ENCODE measurements around the gene AGMO.

AGMO gene

GRCh38 chr7:15504351-15504750, 57.5 kb downstream of the AGMO start:
- TF ChIP-seq CTCF (conservative IDR thresholded peaks at IDR 0.05; ENCODE audit: low read length): no peak
- no peak for DNase-seq (ENCODE audit: low read depth)
- no peak overlapping the region for H3K4me3 ChIP-seq (ENCODE audit: low read length)

GRCh38 chr7:15503603-15504290, 58.1 kb downstream of the AGMO start:
- H3K4me3 ChIP-seq (ENCODE audit: low read length): no peak overlapping the region
- peak; percentile 3 for DNase-seq (ENCODE audit: low read depth)
- peak; percentile 34 for TF ChIP-seq CTCF (conservative IDR thresholded peaks at IDR 0.05; ENCODE audit: low read length)

- DNase-seq (ENCODE audit: low read depth): no peak
- no peak overlapping the region for H3K4me3 ChIP-seq (ENCODE audit: low read length)
- no peak for TF ChIP-seq CTCF (conservative IDR thresholded peaks at IDR 0.05; ENCODE audit: low read length)
Observed at GRCh38 chr7:15498465-15498864, 63.4 kb downstream of the AGMO start.

GRCh38 chr7:15495170-15495569, 66.6 kb downstream of the AGMO start:
- no peak for DNase-seq (ENCODE audit: low read depth)
- no peak overlapping the region for H3K4me3 ChIP-seq (ENCODE audit: low read length)
- no peak for TF ChIP-seq CTCF (conservative IDR thresholded peaks at IDR 0.05; ENCODE audit: low read length)

DNA sequence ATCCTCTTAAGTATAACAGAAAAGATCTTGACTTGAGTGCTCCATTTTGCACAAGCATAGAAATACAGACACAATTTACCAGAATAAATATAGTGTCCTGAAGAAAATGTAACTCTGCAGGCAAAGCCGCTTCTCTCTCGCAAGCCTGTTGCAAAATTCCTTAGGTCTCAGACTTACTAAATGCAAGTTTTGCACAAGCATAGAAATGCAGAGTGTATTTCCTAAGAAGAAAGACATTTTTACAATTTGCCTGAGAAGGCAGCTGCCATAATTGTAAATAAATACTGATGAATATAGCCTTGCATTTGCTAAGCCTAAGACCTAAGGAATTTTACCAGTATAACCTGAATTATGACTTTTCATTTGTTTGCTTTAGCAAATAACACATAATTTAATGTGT, 67.1 kb downstream of the AGMO start:
- no peak overlapping the region for H3K4me3 ChIP-seq (ENCODE audit: low read length)
- no peak for DNase-seq (ENCODE audit: low read depth)
- no peak for TF ChIP-seq CTCF (conservative IDR thresholded peaks at IDR 0.05; ENCODE audit: low read length)

DNA sequence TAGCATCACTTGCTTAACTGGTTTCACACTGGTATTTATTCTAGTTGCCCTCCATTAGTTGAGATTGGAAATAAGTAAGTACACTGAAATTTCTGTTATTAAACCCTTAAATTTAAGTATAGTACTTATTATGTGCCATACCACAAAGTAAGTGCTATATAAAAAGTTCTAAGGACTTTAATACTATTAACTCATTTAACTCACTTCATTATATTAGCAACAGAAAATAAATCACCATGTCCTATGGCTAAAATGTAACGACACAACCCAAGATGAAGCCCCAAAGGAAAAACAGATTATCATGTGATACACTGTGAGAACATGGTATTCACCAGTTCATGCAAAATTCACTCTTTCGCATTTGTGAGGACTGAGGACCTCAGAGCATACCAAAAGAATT, 70.5 kb downstream of the AGMO start:
- no peak for TF ChIP-seq CTCF (conservative IDR thresholded peaks at IDR 0.05; ENCODE audit: low read length)
- DNase-seq (ENCODE audit: low read depth): no peak
- H3K4me3 ChIP-seq (ENCODE audit: low read length): no peak overlapping the region

DNA sequence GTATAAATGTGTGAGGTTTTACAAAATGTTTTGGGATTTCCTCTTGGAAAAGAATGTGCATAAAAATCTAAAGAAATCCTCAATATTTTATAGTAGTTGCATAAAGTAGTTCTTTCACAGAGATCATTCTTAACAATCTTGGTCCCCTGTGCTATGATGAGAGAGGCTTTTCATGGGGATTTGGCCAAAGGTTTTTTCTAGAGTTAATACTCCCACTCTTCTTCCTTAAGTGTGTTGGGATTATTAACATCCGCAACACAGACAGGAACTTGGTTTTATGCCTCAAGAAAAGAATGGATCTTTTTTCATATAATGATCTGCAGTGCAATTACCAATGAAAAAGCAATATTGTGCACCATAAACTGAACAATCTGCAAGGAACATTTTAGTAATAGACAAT, 71.5 kb downstream of the AGMO start:
- TF ChIP-seq CTCF (conservative IDR thresholded peaks at IDR 0.05; ENCODE audit: low read length): no peak
- no peak for DNase-seq (ENCODE audit: low read depth)
- no peak overlapping the region for H3K4me3 ChIP-seq (ENCODE audit: low read length)

Measured in AG10803 (cell line).